H1 (cell line): Measurements from ENCODE around the gene TRIM62.

Experiments
- EGR1 ChIP-seq: IDR thresholded peaks from 2 replicates; pipeline ENCODE4 v1.6.1; 2011; ENCODE audit warnings: low read depth, low read length, borderline replicate concordance
- SP4 ChIP-seq: IDR thresholded peaks from 2 replicates; pipeline ENCODE4 v1.6.1; 2012; ENCODE audit warnings: low read length, inconsistent platforms

DNA sequence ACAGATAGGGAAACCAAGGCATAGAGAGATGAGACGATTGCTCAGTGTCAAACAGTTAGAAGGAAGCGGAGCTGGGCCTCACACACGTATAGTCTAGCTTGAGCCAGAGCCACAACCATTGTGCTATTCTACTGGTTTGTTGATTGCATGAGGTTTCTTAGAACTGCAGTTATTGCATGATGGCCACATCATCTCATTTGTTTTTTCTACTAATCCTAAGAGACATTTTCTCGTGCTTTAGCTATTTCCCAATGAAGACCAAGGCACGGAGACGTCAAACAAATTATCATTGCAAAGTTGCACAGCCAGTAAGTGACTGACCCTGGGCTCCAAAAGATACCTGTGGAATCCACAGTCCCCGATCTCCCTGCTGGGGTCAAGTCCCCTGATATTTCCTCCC is 49.3 kb upstream of the TRIM62 start:
- TF ChIP-seq SP4 (no peak), EGR1 (no peak)
